Transverse colon (tissue), 4 donors: Measurements from ENCODE around the gene IGF2BP1.

ENCODE experiments used
- EP300 ChIP-seq: sonication (generic); formaldehyde crosslinking; IDR thresholded peaks from one replicate; pipeline ENCODE4 v1.6.1; 2017; ENCODE audit warnings: antibody characterized with exemption, low read depth
- POLR2A ChIP-seq: fragments of 450-650 bp; IDR thresholded peaks from one replicate; pipeline ENCODE4 v1.6.1; 2016; ENCODE audit warnings: antibody characterized with exemption, mild to moderate bottlenecking, moderate library complexity
- POLR2AphosphoS5 ChIP-seq, 3 donors: sonication (generic); formaldehyde crosslinking; IDR thresholded peaks; one replicate each; pipeline ENCODE4 v1.6.1; 2016; ENCODE audit warnings: antibody characterized with exemption in 3 of 3
- TF ChIP-seq, protein P1 (sequence below), 5 experiments: fragments of 200-600 bp in 3 of 5; fragments of 450-650 bp in 2 of 5; sonication (generic) in 3 of 5; IDR thresholded peaks; 1 replicate in 2 of 5; 2 replicates in 3 of 5; pipeline ENCODE4 v1.5.1; 2016 to 2017; ENCODE audit warnings: antibody characterized with exemption in 5 of 5, inconsistent platforms in 3 of 5, mild to moderate bottlenecking in 2 of 5, moderate library complexity in 1 of 5

DNA sequence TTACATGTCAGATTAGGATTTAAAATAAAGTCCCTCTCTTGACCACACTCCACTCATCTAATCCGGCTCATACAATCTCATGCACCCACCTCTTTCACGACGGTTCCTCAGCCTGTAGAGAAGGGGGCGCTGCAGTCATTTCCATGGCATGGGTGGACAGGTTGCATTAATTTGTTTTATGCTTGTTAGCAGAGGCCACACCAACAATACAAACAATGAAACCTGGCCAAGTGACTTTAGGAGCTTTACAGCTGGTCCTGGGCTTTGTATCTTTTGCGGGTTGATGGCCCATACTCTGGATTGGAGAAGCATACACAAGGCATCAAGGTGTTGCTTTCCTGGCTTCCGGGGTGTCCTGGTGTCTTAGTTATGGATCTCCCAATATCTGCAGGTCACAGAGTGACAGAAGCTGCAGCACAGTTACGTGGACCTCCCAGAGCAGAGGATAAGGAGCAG is 42.9 kb upstream of the IGF2BP1 start:
- TF ChIP-seq, protein P1, sequence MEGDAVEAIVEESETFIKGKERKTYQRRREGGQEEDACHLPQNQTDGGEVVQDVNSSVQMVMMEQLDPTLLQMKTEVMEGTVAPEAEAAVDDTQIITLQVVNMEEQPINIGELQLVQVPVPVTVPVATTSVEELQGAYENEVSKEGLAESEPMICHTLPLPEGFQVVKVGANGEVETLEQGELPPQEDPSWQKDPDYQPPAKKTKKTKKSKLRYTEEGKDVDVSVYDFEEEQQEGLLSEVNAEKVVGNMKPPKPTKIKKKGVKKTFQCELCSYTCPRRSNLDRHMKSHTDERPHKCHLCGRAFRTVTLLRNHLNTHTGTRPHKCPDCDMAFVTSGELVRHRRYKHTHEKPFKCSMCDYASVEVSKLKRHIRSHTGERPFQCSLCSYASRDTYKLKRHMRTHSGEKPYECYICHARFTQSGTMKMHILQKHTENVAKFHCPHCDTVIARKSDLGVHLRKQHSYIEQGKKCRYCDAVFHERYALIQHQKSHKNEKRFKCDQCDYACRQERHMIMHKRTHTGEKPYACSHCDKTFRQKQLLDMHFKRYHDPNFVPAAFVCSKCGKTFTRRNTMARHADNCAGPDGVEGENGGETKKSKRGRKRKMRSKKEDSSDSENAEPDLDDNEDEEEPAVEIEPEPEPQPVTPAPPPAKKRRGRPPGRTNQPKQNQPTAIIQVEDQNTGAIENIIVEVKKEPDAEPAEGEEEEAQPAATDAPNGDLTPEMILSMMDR (IDR thresholded peaks at IDR 0.05): peak in 4 of 5 experiments; percentile 38 to 48 (median 40)
- TF ChIP-seq POLR2A (no peak), POLR2AphosphoS5 (IDR thresholded peaks at IDR 0.05) (no peak), EP300 (no peak)
